Measurements from ENCODE around the gene MED25. TPM values are rescaled to one million over a fixed set of nuclear protein-coding genes. Genes with fewer than 3 reads are reported as not detected.

The MED25 gene
- total and polyA plus RNA-seq, 4 donors, result 42.6 to 75.2 (median 48.1) TPM

- DNase-seq (no peak), ATAC-seq (ENCODE audit: insufficient read depth, low FRiP score) (no peak)
- peak overlapping the region in 1 of 2 donors; percentile 31 for H3K27ac ChIP-seq (ENCODE audit: low read depth in 1 of 2, low read length in 1 of 2)
- WGBS, 2 donors, result 77 to 78% methylated on average over 10 of the region's 10 CpGs
- no peak overlapping the region for H3K9ac ChIP-seq (ENCODE audit: insufficient read depth in 1 of 2, low read length in 2 of 2)
- H3K4me3 ChIP-seq, result no peak overlapping the region
- H3K27me3 ChIP-seq (ENCODE audit: control insufficient read depth in 3 of 3, insufficient read depth in 3 of 3, low read length in 2 of 3), result no peaks in the 10 kb centered on the region
- peaks cover 0 to 16% (median 0%) of the 10 kb centered on the region in 4 donors for H3K36me3 ChIP-seq (ENCODE audit: control insufficient read depth in 4 of 4, insufficient read depth in 4 of 4, low read length in 4 of 4)
- peaks cover 0 to 12% (median 9%) of the 10 kb centered on the region in 5 donors for H3K4me1 ChIP-seq (ENCODE audit: control insufficient read depth in 5 of 5, insufficient read depth in 5 of 5, low read length in 5 of 5)
- peaks cover 0 to 8% (median under 1%) of the 10 kb centered on the region in 4 donors for H3K9me3 ChIP-seq (ENCODE audit: control insufficient read depth in 4 of 4, insufficient read depth in 3 of 4, low read length in 3 of 4)
- TF ChIP-seq CTCF (IDR thresholded peaks at IDR 0.05; ENCODE audit: control extremely low read depth, extremely low read depth), result no peak
Measured at GRCh38 chr19:49847731-49848696, 29.9 kb downstream of the MED25 start.

GRCh38 chr19:49848938-49849337, 30.8 kb downstream of the MED25 start:
- Histone ChIP-seq H3K4me1 (ENCODE audit: control insufficient read depth in 5 of 5, insufficient read depth in 5 of 5, low read length in 5 of 5) (peaks cover 0 to 21% (median 13%) of the 10 kb centered on the region in 5 donors), H3K4me3 (no peak overlapping the region), H3K27ac (ENCODE audit: low read depth in 1 of 2, low read length in 1 of 2) (no peak overlapping the region), H3K9me3 (ENCODE audit: control insufficient read depth in 4 of 4, insufficient read depth in 3 of 4, low read length in 3 of 4) (peaks cover 0 to 8% (median under 1%) of the 10 kb centered on the region in 4 donors), H3K27me3 (ENCODE audit: control insufficient read depth in 3 of 3, insufficient read depth in 3 of 3, low read length in 2 of 3) (no peaks in the 10 kb centered on the region), H3K9ac (ENCODE audit: insufficient read depth in 1 of 2, low read length in 2 of 2) (no peak overlapping the region), H3K36me3 (ENCODE audit: control insufficient read depth in 4 of 4, insufficient read depth in 4 of 4, low read length in 4 of 4) (peaks cover 0 to 16% (median 0%) of the 10 kb centered on the region in 4 donors)
- no peak for TF ChIP-seq CTCF (IDR thresholded peaks at IDR 0.05; ENCODE audit: control extremely low read depth, extremely low read depth)
- 86 to 88% methylated on average over 3 of the region's 3 CpGs for WGBS, 2 donors
- ATAC-seq (ENCODE audit: insufficient read depth, low FRiP score) (no peak), DNase-seq (no peak)

- Histone ChIP-seq H3K4me1 (ENCODE audit: control insufficient read depth in 5 of 5, insufficient read depth in 5 of 5, low read length in 5 of 5) (peaks cover 0 to 22% (median 13%) of the 10 kb centered on the region in 5 donors), H3K9ac (ENCODE audit: insufficient read depth in 1 of 2, low read length in 2 of 2) (no peak overlapping the region), H3K27ac (ENCODE audit: low read depth in 1 of 2, low read length in 1 of 2) (peak overlapping the region; percentile 69 to 80), H3K36me3 (ENCODE audit: control insufficient read depth in 4 of 4, insufficient read depth in 4 of 4, low read length in 4 of 4) (peaks cover 0 to 16% (median 2%) of the 10 kb centered on the region in 4 donors), H3K9me3 (ENCODE audit: control insufficient read depth in 4 of 4, insufficient read depth in 3 of 4, low read length in 3 of 4) (peaks cover 0 to 8% (median under 1%) of the 10 kb centered on the region in 4 donors), H3K27me3 (ENCODE audit: control insufficient read depth in 3 of 3, insufficient read depth in 3 of 3, low read length in 2 of 3) (no peaks in the 10 kb centered on the region), H3K4me3 (no peak overlapping the region)
- ATAC-seq (ENCODE audit: insufficient read depth, low FRiP score) (no peak), DNase-seq (no peak)
- no peak for TF ChIP-seq CTCF (IDR thresholded peaks at IDR 0.05; ENCODE audit: control extremely low read depth, extremely low read depth)
- 91% methylated on average over 15 of the region's 15 CpGs for whole genome bisulfite sequencing, 2 donors
Measured at GRCh38 chr19:49849433-49850220, 31.5 kb downstream of the MED25 start.
